NCI-H1048 (cell line): ENCODE measurements around the gene OXSR1.
"Not testable (repeated sequence)": the region's sequence is repeated elsewhere in the genome, so short reads cannot be mapped to it uniquely, and the experiment has no call there.

Experiments
- DNase-seq: peaks from one replicate; lab custom pipeline; 2025; lab: John Stamatoyannopoulos, UW

OXSR1 gene

DNA sequence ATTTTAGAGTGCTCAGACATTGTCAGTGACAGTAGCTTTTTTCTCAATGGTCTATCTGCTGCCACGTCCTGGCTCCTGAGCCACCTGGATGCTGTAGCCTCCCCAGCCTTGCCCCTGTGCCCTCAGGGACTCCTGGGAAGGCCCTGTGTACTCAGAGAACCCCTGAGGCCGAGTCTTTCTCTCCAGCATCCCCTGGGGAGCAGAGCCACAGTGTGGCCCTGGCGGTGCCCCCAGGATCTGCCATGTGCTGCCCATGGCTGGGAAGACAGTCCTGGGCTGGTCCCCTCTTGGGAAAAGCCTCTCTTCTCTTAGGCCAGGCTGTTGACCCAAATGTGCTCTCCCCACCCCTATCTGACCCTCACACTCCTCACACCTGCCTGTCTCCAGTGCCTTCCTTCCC, 21.8 kb upstream of the OXSR1 start:
- DNase-seq = no peak

DNA sequence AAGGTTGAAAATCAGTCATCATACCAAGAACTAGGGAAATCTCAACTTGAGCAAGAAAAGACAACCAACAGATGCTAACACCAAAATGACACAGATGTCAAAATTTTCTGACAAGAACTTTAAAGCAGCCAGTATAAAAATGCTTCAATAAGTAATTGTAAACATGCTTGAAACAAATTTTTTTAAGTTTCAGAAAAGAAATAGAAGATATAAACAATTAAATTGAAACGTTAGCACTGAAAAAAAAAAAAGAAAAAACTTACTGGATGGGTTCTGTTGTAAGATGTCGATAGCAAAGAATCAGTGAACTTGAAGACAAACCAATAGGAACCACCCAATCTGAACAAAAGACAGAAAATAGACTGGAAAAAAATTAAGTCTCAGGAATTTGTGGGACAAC, 18.8 kb upstream of the OXSR1 start:
- DNase-seq = no peak

DNA sequence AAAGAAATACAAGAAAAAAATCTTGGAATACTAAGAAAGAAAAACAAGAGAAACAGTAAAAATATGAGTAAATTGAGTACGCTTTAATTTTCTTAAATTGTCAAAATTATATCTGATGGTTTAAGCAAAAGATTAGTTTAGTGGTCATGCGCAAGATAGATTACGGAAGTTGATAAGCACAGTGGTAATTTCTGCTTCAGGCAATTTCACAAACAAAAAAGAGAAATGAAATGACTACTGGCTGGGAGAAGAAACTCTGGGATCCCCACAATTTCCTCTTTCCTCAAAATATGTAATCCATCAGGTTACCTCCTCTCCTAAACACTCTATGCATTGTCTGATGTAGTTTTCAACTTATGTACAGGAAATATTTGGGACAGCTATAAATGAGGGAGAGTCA, 17.9 kb upstream of the OXSR1 start:
- DNase-seq = no peak

DNA sequence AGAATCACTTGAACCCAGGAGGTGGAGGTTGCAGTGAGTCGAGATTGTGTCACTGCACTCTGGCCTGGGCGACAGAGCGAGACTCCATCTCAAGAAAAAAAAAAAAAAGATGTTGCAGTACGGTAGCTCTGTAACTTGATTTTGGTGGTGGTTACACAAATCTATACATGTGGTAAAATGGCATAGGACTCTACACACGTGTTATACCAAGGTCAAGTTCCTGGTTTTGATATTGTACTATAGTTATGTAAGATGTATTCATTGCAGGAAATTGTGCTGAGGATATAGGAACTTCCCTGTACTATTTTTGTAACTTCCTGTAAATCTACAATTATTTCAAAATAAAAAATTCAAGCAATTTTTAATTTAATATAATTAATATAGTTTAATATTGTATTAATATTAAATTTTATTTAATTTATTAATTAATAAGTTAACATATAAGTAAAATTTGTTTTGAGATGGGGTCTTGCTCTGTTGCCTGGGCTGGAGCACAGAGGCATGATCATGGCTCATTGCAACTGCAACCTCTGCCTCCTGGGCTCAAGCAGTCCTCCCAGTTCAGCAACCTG, 16.9 kb upstream of the OXSR1 start:
- no peak for DNase-seq

DNA sequence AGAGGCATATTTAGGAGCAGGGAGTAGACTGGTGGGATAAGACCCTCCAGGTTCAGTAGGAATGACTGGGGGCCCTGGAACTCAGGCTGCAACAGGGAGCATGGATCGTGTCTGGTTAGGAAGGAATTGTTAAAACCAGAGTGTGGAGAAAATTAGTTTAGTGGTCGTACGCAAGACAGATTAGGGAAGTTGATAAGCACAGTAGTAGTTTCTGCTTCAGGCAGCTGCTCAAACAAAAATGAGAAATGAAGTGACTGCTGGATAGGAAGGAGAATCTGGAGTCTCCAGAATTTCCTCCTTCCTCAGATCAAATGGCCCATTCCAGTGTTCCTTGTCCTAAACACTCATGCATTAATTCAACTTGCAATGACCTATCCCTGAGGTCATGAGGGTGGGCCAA, 15.6 kb upstream of the OXSR1 start:
- no peak for DNase-seq

DNA sequence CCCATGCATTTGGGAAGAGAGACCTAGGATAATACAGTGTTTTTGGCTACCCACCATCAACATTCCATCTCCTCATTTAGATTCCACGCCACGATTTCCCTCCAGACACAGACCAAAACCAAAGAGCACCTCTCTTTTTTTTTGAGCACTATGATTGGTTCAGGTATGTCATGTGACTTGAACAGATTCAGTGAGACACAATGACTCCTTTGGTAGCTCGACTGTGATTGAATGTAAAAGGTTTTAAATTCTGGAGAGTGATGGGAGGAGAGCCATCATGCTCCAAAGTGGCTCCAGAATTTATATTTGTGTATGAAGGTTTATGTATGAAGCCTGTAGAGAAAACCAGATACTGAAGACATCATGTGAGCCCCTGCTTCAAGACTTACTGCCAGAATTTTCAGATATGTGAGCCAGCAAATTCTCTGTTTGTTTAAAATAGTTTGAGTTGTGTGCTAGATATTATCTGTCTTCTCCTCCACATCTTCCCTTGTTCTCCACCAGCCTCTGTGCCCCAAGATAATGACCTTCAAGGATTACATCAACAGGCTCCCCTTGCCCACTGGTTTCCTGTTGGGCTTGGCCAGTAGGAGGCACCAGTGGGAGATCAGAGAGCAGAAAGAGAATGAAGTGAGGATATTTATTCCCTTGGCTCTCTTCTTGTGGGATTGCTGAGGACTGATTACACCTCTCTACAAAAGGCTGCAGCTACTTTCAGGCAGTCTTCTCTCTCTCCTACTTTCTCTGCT, 14.4 kb upstream of the OXSR1 start:
- no peak for DNase-seq

DNA sequence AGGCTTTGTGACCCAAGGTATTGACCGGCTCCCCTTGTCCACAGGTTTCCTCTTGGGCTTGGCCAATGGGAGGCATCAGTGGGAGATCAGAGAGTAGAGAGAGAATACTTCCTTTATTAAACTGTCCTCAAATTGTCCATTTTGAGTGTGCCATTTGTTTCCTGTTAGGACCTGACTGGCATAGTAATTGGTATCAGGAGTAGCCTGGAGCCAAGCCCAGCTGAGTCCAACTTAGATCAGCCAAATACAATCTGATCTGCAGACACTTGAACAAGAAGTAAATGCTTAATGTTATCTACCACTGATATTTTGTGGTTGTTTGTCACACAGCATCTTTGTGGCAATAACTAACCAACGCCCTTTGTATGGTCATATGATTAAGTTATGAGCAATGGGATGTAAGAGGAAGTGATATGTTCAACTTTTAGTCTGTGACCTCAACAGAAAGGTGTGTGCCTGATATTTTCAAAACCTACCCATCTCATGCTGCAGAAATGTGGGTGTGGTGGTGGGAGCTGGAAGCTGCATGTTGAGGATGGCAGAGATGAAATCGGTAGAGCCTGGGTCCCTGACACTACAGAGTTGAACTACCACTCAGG, 13.6 kb upstream of the OXSR1 start:
- DNase-seq = no peak

DNA sequence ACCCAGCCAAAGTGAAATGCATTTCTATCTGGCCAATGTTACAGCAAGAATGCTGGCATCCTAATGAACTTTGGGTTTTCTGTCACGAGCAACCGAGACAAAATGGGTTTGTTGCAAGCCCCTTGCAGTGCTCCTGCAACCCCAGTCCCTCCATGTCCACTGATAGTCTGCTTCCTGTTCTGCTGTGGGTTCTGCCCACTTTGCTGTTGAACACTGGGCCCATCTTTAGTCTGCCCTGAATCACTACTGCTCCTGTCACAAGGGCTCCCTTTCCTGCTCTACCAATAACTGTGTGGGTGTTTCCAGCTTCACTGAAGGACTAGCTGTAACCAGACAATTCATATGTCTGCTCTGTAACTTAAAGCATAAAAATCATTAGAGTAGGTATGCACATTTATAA, 12.7 kb upstream of the OXSR1 start:
- DNase-seq = no peak

DNA sequence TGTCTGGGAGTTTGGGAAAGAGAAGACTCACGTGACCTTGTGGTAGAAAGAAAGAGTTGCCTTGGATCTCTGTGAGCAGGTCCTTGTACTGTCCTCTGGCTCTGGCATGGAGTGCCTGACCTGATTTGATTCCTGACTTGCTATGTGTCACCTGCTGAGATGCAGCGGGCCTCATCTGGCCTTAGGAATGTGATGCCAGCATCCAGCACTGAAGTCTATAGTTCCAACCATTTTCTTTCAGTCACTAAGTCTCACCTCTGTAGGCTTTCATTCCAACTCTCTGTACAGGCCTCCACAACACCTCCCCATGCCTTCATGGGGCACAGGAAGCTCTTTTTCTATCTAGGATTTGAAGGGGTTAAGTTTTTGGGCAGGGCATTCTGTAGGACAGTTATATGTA, 12.1 kb upstream of the OXSR1 start:
- no peak for DNase-seq

DNA sequence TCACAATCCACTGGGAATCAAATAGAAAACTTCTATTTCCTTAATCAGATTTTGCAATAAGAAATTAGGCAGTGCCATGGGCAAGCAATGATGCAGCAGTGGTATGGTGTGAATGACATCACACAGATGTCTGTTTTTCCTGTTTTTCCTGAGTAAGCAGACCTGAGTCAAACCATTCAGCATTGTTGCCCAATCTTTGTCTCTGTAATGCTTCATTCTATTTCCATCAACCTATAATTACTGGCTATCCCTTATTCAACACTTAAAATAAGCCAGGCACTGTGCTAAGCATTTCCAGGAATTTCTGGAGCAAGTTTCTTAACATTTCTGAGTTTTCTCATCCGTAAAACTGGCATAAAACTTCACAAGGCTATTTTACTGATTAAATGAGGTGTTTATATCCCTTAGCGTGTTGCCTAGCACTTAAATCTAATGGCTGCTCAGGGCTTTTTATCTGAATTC, 11.3 kb upstream of the OXSR1 start:
- no peak for DNase-seq

DNA sequence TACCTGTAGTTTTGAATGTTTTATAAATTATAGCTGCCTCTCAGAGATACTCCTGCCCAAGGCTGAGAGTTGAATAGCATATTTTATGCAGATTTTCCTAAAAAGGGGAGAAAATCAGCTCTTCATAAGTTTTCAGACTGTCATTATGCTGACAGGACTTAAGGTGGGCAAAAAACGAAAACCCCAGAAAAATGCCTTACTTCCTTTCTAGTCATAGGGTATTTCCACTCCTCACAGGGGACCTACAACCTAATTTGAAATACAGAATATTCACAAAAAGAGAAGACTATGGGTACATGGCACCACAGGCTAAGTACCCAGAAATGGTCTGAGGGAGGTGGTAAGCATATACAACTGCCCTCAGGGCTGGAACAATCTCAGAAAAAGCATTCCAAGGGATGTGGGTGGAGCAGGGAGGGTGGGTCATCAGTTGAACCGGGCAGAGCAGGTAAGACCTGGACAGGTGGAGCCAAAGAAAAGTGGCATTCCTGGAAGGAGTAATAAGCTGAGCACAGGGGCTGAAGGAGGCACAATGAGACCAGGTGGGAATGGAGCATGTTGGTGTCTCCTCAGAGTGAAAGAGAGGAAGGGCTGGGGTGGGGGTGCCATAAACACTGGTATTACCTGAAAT, 10.6 kb upstream of the OXSR1 start:
- no peak for DNase-seq

DNA sequence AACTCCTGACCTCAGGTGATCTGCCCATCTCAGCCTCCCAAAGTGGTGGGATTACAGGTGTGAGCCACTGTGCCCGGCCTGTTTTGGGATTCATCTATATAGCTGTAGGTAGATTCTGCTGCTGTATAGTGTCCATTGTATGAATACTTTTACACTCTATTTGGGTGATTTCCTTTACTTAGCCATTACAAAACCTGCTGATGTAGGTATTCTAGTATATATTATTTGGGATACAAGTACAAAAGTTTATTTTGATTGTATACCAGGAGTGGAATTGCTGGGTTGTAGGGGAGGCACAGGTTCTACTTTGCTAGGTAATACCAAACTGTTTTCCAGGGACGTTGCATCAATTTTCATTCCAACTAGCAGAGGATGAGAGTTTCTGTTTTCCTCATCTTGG, 9.5 kb upstream of the OXSR1 start:
- no peak for DNase-seq

DNA sequence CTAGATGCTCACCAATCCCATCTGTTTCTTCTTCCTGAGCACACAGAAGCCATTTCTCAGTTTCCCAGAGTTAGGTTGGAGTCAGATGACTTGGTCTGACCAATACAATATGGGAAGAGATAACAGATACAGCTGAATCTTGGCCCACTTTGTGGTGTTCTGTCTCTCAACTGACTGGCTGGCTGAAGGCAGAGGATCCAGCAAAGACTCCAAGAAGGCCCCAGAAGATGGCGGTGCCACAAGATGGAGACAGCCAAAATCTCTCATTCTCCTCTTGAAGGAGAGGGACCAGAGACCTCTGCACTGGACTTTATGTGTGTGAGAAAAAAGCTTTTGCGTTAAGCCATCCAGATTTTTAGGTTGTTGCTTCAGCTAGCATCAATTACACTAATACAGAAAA, 8.2 kb upstream of the OXSR1 start:
- no peak for DNase-seq

DNA sequence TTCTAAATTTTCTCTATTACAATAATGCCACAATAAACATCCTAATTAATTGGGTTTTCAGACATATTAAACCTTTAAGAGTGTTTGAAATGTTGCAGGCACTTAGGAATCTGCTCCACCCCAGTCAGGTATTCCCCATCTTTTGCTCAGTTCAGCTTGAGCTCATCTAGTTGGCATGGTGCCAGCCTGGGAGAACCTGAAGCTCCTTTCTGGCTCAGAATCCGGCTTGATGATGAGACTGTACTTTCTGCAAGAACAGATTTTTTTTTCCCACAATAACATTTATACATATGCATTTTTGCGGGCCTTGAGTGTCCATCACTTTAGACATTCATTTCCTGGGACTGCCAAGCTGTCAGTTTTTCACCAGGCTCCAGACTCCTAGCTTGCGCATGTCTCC, 7.7 kb upstream of the OXSR1 start:
- no peak for DNase-seq

DNA sequence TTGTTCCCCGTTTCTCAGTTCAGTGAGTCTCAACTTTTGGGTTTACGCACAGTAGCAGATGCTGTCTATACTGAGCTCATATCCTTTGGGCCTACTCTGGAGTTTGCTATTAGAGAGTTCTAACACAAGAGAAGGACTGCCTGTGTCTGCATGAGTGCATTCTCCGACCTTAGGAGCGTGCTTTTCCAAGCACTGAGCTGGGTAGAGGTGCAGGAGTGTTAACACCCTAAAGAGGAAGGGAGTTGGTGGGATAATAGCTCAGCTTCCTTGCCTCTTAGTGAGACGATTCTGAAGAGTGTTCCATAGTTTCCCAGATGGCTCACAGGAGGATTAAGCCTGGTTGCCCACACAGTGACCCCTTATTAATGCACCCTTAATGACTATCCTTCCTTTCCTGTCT, 6.9 kb upstream of the OXSR1 start:
- no peak for DNase-seq

DNA sequence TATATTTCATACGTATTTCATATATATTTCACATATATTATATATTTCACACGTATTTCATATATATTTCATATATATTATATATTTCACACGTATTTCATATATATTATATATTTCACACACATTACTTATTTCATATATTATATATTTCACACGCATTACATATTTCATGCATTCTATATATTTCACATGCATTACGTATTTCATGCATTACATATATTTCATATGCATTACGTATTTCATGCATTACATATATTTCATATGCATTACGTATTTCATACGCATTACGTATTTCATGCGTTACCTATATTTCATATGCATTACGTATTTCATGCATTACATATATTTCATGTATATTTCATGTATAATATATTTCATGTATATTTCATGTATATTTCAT, 4.6 kb upstream of the OXSR1 start:
- not testable (repeated sequence) for DNase-seq

DNA sequence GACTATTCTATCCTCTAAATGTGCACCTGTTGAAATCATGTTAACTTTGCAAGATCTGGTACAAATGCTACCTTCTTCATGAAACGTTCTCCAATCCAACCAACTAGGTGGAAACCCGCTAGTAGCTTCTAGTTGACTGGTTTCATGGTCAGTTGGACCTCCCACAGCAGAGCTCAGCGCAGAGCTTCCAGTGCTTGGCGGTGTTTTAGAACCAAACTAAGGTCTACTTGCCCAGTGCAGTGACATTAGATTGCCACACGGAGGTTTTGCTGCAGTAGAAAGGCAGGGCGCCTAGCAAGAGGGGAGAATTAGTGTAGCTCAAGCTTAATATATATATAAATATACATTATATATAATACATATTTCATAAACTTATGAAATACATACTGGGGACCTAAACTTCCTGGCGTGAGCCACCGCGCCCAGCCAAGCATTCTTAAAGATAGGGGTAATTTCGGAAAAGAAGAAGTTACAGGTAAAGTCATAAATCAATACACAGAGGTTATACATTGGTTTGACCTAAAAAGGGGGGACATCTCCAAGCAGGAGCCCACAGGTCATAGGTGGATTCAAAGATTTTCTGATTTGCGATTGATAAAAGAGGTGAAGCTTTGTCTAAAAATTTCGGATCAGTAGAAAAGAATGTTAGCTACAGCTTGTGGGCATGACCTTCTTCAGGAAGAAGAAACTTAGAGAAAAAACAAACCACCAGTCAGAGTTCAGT, 2.1 kb upstream of the OXSR1 start:
- DNase-seq = no peak

DNA sequence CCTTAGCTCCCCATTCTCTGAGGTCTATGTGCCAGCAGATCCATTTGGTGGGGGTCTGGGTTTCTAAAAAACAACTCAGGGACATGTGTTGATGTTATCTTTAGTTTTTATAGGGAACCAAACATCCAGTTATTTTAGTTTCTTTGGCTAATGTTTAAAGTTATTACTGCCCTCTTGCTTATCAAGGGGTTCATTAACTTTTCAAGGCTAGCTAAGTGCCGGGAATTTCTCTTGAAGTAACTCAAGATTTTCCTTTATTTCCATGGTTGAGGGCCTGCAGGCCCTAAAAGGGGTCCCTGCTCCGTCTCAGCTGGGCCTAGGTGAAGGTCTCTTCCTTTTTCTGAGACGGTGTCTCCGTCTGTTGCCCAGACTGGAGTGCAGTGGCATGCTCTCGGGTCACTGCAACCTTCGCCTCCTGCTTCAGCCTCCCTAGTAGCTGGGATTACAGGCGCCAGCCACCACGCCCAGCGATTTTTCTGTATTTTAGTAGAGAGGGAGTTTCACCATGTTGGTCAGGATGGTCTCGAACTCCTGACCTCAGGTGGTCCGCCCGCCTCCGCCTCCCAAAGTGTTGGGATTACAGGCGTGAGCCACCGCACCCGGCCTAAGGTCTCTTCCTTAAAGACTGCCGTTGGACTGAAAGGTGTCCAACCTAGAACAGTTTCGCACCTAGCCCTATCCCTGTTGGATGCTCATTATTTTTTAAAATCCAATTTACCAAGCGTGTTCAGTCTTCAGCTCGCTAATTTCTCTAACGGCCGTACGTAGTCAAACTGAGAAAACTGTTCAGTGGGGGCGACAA, 1.3 kb upstream of the OXSR1 start:
- DNase-seq = no peak

DNA sequence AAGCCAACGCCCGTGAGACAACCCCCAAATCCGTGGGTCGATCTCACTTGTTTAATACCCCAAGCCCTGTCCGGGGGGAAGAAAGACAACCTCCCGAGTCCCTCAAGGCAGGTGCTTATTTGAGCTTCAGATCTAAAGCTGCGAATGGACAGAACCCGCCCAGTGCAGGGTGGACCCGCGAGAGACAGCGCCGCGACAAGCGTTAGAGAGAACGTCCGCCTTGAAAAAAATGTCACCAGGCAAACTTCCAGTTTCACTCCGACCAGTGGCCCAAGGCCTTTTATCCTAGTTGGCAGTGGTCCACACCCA, 740 bp upstream of the OXSR1 start:
- DNase-seq = no peak

DNA sequence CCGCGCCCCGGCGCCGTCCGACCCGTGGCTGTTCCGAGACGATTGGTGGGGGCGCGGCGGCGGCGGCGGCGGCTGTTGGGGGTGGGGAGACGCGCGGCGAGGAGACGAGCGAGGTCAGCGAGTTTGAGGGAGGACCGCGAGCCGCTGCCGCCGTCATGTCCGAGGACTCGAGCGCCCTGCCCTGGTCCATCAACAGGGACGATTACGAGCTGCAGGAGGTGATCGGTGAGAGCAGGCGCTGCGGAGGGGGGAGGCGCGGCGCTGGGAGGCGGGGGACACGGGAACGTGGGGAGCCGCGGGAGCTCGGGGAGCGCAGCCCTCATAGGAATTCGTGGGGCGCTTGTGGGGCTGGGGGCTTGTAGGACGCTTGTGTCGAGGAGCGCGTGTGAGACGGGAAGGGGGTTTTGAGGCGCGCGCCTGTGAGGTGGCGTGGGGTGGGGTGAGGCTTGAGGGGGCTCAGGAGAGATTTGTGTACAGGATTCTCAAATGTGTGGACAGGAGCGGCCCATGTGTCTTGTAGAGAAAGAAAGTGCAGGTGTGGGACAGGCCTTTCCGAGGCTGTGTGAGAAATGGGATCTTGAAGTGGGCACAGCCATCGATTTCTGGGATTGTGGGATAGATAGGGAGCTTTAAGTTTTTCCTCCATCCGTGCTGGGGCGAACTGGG, 518 bp downstream of the OXSR1 start:
- no peak for DNase-seq

DNA sequence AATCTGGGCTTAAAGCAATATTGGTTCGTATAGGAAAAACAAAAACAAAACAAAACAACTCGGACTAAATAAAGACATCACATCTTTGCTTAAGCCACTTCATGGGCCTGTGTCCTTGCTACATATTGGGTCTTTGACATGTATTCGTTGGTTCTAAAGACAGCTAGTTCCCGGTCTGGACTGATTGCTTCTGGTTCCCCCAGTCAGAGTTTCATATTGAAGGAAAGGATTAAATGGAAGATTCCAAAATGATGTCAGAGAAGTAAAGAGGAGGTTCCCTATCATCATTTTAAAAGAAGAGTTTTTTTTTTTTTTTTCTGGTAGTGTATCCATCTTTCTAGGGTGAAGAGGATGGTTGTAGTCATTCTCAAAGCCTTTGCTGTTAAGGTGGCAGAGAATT, 2.3 kb downstream of the OXSR1 start:
- DNase-seq = no peak
